DMS153 treated with DMSO at 0.1 percent for 48 hours (cell line): ENCODE results near the gene ADARB2.
"Not testable (repeated sequence)": the region's sequence is repeated elsewhere in the genome, so short reads cannot be mapped to it uniquely, and the experiment has no call there.

Experiments
- DNase-seq: peaks from one replicate; lab custom pipeline; 2025; ENCODE audit not compliant: unreplicated experiment; lab: John Stamatoyannopoulos, UW

Gene ADARB2

GRCh38 chr10:1335642-1336041 lies 401.7 kb downstream of the ADARB2 start:
- DNase-seq, result no peak

GRCh38 chr10:1333981-1334380 lies 403.3 kb downstream of the ADARB2 start:
- no peak for DNase-seq

GRCh38 chr10:1331560-1331959 lies 405.8 kb downstream of the ADARB2 start:
- no peak for DNase-seq

- DNase-seq, result no peak
Measured at GRCh38 chr10:1329622-1330021, 407.7 kb downstream of the ADARB2 start.

GRCh38 chr10:1328981-1329614 lies 408.2 kb downstream of the ADARB2 start:
- no peak for DNase-seq

GRCh38 chr10:1328161-1328823 lies 409.0 kb downstream of the ADARB2 start:
- DNase-seq, result no peak

- no peak for DNase-seq
Measured at GRCh38 chr10:1327759-1328158, 409.6 kb downstream of the ADARB2 start.

GRCh38 chr10:1326514-1326913 lies 410.8 kb downstream of the ADARB2 start:
- not testable (repeated sequence) for DNase-seq

- no peak for DNase-seq
Measured at GRCh38 chr10:1324903-1325302, 412.4 kb downstream of the ADARB2 start.

- no peak for DNase-seq
Measured at GRCh38 chr10:1323951-1324350, 413.4 kb downstream of the ADARB2 start.

GRCh38 chr10:1320739-1321320 lies 416.5 kb downstream of the ADARB2 start:
- DNase-seq, result no peak

- DNase-seq, result no peak
Measured at GRCh38 chr10:1316809-1317143, 420.5 kb downstream of the ADARB2 start.

- DNase-seq, result no peak
Measured at GRCh38 chr10:1316121-1316808, 421.1 kb downstream of the ADARB2 start.

- no peak for DNase-seq
Measured at GRCh38 chr10:1315178-1315577, 422.1 kb downstream of the ADARB2 start.

- no peak for DNase-seq
Measured at GRCh38 chr10:1311726-1312125, 425.6 kb downstream of the ADARB2 start.

- DNase-seq, result no peak
Measured at GRCh38 chr10:1310271-1310789, 427.0 kb downstream of the ADARB2 start.

GRCh38 chr10:1309617-1310270 lies 427.6 kb downstream of the ADARB2 start:
- DNase-seq, result no peak

GRCh38 chr10:1308962-1309616 lies 428.2 kb downstream of the ADARB2 start:
- no peak for DNase-seq

- no peak for DNase-seq
Measured at GRCh38 chr10:1308173-1308961, 429.0 kb downstream of the ADARB2 start.

- no peak for DNase-seq
Measured at GRCh38 chr10:1301143-1301542, 436.2 kb downstream of the ADARB2 start.
